ENCODE data around the gene CDK5R2. TPM values are rescaled to one million over a fixed set of nuclear protein-coding genes. Genes with fewer than 3 reads are reported as not detected.

Gene CDK5R2
- total and polyA plus RNA-seq, 2 of the 13 experiments (the other 11 are each of a cell fraction or from before 2014, with no cell fraction given): not detected

DNA sequence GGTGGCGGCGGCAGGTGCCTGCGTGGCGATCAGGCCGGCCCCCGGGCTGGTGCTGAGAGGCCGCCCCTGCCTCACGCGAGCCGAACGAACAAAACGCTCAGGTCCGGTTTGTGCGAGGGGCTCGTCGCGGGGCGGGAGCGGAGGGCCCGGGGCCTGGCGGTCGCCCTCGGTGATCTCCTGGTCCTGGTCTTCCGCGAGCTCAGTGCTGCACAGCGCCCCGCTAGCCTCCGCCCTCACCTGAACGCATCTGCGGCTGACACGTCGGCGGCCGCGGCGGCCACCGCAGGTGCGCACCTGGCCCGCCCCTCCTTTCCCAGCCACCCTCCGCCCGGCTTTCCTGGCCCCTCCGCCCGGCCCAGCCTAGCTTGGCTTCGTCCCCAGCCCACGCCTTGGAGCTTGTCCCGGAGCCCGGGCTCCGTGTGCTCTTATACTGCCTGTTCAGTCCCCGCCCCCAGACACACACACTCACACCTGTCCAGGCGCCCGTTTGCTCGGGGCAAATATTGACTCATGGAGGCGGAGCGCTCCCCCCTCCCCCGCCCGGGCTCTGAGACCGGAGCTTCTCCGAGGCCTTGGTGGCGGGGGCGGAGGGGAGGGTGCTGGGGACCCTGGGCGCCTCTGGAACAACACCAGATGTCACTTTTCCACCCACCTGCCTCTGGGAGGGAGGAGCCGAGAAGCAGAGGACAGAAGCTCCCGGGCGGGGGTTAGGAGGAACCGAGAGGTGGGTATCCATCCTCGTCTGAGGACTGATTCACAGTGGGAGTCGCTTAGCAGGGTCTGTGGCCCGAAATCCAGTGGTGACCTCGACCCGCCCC lies 42.3 kb downstream of the CDK5R2 start (continued):
- TF ChIP-seq HINFP (CRISPR knock-in tag; IDR thresholded peaks at IDR 0.05; ENCODE audit: low read depth) (peak; percentile 27; the same call in 1 of the 2 replicates), ZBTB7B (CRISPR knock-in tag; IDR thresholded peaks at IDR 0.05) (no peak), SAP130 (CRISPR knock-in tag; IDR thresholded peaks at IDR 0.05; ENCODE audit: low read depth) (peak; percentile 79), ZNF282 (IDR thresholded peaks at IDR 0.05; ENCODE audit: partially characterized antibody) (no peak), ZNF207 (IDR thresholded peaks at IDR 0.05; ENCODE audit: borderline replicate concordance) (no peak), MEIS2 (CRISPR knock-in tag; IDR thresholded peaks at IDR 0.05) (peak; percentile 58; the same call in 1 of the 2 replicates), ZNF749 (CRISPR knock-in tag; IDR thresholded peaks at IDR 0.05; ENCODE audit: borderline replicate concordance) (0 out of 2 replicates have a peak, but pooled peaks have one; percentile 51), DRAP1 (CRISPR knock-in tag; IDR thresholded peaks at IDR 0.05) (peak; percentile 95), ZHX2 (IDR thresholded peaks at IDR 0.05; ENCODE audit: low read depth) (no peak), ZHX2 (CRISPR knock-in tag; IDR thresholded peaks at IDR 0.05; ENCODE audit: borderline replicate concordance) (peak; percentile 63; the same call in 1 of the 2 replicates), CEBPB (IDR thresholded peaks at IDR 0.05; ENCODE audit: borderline replicate concordance, low read depth, low read length) (no peak), ZNF615 (CRISPR knock-in tag; IDR thresholded peaks at IDR 0.05; ENCODE audit: borderline replicate concordance) (no peak)
- TF ChIP-seq, protein P1, sequence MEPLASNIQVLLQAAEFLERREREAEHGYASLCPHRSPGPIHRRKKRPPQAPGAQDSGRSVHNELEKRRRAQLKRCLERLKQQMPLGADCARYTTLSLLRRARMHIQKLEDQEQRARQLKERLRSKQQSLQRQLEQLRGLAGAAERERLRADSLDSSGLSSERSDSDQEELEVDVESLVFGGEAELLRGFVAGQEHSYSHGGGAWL (CRISPR knock-in tag; IDR thresholded peaks at IDR 0.05): peak; percentile 41; the same call in 1 of the 2 replicates
- TF ChIP-seq, protein P2, sequence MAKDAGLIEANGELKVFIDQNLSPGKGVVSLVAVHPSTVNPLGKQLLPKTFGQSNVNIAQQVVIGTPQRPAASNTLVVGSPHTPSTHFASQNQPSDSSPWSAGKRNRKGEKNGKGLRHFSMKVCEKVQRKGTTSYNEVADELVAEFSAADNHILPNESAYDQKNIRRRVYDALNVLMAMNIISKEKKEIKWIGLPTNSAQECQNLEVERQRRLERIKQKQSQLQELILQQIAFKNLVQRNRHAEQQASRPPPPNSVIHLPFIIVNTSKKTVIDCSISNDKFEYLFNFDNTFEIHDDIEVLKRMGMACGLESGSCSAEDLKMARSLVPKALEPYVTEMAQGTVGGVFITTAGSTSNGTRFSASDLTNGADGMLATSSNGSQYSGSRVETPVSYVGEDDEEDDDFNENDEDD (CRISPR knock-in tag; IDR thresholded peaks at IDR 0.05; ENCODE audit: borderline replicate concordance): peak; percentile 60; the same call in 1 of the 2 replicates
- TF ChIP-seq, protein P3, sequence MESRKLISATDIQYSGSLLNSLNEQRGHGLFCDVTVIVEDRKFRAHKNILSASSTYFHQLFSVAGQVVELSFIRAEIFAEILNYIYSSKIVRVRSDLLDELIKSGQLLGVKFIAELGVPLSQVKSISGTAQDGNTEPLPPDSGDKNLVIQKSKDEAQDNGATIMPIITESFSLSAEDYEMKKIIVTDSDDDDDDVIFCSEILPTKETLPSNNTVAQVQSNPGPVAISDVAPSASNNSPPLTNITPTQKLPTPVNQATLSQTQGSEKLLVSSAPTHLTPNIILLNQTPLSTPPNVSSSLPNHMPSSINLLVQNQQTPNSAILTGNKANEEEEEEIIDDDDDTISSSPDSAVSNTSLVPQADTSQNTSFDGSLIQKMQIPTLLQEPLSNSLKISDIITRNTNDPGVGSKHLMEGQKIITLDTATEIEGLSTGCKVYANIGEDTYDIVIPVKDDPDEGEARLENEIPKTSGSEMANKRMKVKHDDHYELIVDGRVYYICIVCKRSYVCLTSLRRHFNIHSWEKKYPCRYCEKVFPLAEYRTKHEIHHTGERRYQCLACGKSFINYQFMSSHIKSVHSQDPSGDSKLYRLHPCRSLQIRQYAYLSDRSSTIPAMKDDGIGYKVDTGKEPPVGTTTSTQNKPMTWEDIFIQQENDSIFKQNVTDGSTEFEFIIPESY (CRISPR knock-in tag; IDR thresholded peaks at IDR 0.05): no peak
